ENCODE data around the gene PACSIN1.

The PACSIN1 gene

DNA sequence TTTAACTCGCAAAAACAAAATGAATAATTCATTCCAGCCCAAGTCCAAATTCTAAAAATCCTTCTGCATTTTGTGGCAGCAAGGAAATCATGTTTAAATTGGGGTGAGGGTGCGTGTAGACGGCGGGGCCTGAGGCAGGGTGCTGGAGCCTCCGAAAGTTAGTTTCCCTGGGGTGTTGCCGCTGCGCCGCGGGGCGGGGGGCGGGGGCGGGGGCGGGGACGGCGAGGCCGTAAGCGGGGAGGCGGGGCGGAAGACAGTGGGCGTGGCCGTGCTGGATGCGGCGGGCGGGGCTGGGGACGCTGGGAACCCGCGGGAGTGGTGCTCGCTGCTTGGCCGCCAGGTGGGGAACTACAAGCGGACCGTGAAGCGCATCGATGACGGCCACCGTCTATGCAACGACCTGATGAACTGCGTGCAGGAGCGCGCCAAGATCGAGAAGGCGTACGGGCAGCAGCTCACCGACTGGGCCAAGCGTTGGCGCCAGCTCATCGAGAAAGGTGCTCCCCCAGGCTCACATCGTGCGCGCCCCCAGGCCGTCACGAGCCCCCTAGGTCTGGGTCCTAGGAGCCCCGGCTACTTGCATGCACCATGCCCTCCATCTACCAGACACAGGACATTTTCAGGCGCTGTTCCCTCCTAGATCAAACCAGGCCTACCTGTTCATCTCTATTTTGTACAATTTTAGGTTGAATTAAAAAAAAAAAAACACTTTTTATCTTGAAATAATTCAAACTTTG lies 61.3 kb downstream of the PACSIN1 start (continued):
- TF ChIP-seq, protein P1, sequence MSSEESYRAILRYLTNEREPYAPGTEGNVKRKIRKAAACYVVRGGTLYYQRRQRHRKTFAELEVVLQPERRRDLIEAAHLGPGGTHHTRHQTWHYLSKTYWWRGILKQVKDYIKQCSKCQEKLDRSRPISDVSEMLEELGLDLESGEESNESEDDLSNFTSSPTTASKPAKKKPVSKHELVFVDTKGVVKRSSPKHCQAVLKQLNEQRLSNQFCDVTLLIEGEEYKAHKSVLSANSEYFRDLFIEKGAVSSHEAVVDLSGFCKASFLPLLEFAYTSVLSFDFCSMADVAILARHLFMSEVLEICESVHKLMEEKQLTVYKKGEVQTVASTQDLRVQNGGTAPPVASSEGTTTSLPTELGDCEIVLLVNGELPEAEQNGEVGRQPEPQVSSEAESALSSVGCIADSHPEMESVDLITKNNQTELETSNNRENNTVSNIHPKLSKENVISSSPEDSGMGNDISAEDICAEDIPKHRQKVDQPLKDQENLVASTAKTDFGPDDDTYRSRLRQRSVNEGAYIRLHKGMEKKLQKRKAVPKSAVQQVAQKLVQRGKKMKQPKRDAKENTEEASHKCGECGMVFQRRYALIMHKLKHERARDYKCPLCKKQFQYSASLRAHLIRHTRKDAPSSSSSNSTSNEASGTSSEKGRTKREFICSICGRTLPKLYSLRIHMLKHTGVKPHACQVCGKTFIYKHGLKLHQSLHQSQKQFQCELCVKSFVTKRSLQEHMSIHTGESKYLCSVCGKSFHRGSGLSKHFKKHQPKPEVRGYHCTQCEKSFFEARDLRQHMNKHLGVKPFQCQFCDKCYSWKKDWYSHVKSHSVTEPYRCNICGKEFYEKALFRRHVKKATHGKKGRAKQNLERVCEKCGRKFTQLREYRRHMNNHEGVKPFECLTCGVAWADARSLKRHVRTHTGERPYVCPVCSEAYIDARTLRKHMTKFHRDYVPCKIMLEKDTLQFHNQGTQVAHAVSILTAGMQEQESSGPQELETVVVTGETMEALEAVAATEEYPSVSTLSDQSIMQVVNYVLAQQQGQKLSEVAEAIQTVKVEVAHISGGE (tag by site-specific recombination; conservative IDR thresholded peaks at IDR 0.05; ENCODE audit: low read depth) = no peak
- TF ChIP-seq, protein P2, sequence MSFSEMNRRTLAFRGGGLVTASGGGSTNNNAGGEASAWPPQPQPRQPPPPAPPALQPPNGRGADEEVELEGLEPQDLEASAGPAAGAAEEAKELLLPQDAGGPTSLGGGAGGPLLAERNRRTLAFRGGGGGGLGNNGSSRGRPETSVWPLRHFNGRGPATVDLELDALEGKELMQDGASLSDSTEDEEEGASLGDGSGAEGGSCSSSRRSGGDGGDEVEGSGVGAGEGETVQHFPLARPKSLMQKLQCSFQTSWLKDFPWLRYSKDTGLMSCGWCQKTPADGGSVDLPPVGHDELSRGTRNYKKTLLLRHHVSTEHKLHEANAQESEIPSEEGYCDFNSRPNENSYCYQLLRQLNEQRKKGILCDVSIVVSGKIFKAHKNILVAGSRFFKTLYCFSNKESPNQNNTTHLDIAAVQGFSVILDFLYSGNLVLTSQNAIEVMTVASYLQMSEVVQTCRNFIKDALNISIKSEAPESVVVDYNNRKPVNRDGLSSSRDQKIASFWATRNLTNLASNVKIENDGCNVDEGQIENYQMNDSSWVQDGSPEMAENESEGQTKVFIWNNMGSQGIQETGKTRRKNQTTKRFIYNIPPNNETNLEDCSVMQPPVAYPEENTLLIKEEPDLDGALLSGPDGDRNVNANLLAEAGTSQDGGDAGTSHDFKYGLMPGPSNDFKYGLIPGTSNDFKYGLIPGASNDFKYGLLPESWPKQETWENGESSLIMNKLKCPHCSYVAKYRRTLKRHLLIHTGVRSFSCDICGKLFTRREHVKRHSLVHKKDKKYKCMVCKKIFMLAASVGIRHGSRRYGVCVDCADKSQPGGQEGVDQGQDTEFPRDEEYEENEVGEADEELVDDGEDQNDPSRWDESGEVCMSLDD (tag by site-specific recombination; IDR thresholded peaks at IDR 0.05) = no peak
- TF ChIP-seq ZNF837 (tag by site-specific recombination; IDR thresholded peaks at IDR 0.05) (no peak), ZIC2 (tag by site-specific recombination; IDR thresholded peaks at IDR 0.05) (no peak), ZNF391 (tag by site-specific recombination; IDR thresholded peaks at IDR 0.05; ENCODE audit: borderline replicate concordance, low read depth) (no peak), ZNF416 (tag by site-specific recombination; IDR thresholded peaks at IDR 0.05) (no peak), HOXA7 (CRISPR knock-in tag; IDR thresholded peaks at IDR 0.05; ENCODE audit: borderline replicate concordance) (no peak), ZNF133 (tag by site-specific recombination; IDR thresholded peaks at IDR 0.05) (no peak), PRDM1 (tag by site-specific recombination; IDR thresholded peaks at IDR 0.05) (no peak), IKZF3 (tag by site-specific recombination; IDR thresholded peaks at IDR 0.05) (no peak), SCRT2 (tag by site-specific recombination; IDR thresholded peaks at IDR 0.05) (peak; percentile 93), ZNF785 (tag by site-specific recombination; IDR thresholded peaks at IDR 0.05) (no peak), ZNF571 (tag by site-specific recombination; IDR thresholded peaks at IDR 0.05) (no peak), ZNF48 (tag by site-specific recombination; IDR thresholded peaks at IDR 0.05) (no peak), MEIS1 (CRISPR knock-in tag; IDR thresholded peaks at IDR 0.05; ENCODE audit: borderline replicate concordance) (no peak), OSR2 (tag by site-specific recombination; IDR thresholded peaks at IDR 0.05) (no peak), ZNF768 (tag by site-specific recombination; IDR thresholded peaks at IDR 0.05) (no peak), ZFP69B (tag by site-specific recombination; IDR thresholded peaks at IDR 0.05) (no peak), ZBTB7A (tag by site-specific recombination; IDR thresholded peaks at IDR 0.05; ENCODE audit: low read depth) (no peak)
- TF ChIP-seq, protein P3, sequence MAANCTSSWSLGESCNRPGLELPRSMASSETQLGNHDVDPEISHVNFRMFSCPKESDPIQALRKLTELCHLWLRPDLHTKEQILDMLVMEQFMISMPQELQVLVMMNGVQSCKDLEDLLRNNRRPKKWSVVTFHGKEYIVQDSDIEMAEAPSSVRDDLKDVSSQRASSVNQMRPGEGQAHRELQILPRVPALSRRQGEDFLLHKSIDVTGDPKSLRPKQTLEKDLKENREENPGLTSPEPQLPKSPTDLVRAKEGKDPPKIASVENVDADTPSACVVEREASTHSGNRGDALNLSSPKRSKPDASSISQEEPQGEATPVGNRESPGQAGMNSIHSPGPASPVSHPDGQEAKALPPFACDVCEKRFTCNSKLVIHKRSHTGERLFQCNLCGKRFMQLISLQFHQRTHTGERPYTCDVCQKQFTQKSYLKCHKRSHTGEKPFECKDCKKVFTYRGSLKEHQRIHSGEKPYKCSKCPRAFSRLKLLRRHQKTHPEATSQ (tag by site-specific recombination; IDR thresholded peaks at IDR 0.05) = no peak
- TF ChIP-seq, protein P4, sequence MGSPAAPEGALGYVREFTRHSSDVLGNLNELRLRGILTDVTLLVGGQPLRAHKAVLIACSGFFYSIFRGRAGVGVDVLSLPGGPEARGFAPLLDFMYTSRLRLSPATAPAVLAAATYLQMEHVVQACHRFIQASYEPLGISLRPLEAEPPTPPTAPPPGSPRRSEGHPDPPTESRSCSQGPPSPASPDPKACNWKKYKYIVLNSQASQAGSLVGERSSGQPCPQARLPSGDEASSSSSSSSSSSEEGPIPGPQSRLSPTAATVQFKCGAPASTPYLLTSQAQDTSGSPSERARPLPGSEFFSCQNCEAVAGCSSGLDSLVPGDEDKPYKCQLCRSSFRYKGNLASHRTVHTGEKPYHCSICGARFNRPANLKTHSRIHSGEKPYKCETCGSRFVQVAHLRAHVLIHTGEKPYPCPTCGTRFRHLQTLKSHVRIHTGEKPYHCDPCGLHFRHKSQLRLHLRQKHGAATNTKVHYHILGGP (tag by site-specific recombination; IDR thresholded peaks at IDR 0.05) = no peak
- TF ChIP-seq, protein P5, sequence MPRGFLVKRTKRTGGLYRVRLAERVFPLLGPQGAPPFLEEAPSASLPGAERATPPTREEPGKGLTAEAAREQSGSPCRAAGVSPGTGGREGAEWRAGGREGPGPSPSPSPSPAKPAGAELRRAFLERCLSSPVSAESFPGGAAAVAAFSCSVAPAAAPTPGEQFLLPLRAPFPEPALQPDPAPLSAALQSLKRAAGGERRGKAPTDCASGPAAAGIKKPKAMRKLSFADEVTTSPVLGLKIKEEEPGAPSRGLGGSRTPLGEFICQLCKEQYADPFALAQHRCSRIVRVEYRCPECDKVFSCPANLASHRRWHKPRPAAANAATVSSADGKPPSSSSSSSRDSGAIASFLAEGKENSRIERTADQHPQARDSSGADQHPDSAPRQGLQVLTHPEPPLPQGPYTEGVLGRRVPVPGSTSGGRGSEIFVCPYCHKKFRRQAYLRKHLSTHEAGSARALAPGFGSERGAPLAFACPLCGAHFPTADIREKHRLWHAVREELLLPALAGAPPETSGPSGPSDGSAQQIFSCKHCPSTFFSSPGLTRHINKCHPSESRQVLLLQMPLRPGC (tag by site-specific recombination; IDR thresholded peaks at IDR 0.05) = no peak
- TF ChIP-seq, protein P6, sequence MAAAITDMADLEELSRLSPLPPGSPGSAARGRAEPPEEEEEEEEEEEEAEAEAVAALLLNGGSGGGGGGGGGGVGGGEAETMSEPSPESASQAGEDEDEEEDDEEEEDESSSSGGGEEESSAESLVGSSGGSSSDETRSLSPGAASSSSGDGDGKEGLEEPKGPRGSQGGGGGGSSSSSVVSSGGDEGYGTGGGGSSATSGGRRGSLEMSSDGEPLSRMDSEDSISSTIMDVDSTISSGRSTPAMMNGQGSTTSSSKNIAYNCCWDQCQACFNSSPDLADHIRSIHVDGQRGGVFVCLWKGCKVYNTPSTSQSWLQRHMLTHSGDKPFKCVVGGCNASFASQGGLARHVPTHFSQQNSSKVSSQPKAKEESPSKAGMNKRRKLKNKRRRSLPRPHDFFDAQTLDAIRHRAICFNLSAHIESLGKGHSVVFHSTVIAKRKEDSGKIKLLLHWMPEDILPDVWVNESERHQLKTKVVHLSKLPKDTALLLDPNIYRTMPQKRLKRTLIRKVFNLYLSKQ (tag by site-specific recombination; IDR thresholded peaks at IDR 0.05; ENCODE audit: borderline replicate concordance) = no peak
- TF ChIP-seq, protein P7, sequence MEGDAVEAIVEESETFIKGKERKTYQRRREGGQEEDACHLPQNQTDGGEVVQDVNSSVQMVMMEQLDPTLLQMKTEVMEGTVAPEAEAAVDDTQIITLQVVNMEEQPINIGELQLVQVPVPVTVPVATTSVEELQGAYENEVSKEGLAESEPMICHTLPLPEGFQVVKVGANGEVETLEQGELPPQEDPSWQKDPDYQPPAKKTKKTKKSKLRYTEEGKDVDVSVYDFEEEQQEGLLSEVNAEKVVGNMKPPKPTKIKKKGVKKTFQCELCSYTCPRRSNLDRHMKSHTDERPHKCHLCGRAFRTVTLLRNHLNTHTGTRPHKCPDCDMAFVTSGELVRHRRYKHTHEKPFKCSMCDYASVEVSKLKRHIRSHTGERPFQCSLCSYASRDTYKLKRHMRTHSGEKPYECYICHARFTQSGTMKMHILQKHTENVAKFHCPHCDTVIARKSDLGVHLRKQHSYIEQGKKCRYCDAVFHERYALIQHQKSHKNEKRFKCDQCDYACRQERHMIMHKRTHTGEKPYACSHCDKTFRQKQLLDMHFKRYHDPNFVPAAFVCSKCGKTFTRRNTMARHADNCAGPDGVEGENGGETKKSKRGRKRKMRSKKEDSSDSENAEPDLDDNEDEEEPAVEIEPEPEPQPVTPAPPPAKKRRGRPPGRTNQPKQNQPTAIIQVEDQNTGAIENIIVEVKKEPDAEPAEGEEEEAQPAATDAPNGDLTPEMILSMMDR (tag by site-specific recombination; IDR thresholded peaks at IDR 0.05) = peak; percentile 93
- TF ChIP-seq, protein P8, sequence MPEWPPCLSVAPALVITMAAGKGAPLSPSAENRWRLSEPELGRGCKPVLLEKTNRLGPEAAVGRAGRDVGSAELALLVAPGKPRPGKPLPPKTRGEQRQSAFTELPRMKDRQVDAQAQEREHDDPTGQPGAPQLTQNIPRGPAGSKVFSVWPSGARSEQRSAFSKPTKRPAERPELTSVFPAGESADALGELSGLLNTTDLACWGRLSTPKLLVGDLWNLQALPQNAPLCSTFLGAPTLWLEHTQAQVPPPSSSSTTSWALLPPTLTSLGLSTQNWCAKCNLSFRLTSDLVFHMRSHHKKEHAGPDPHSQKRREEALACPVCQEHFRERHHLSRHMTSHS (tag by site-specific recombination; IDR thresholded peaks at IDR 0.05) = no peak

Data from HEK293 (cell line).